HG02798 (cell line): ENCODE results near the gene ZNF318.
"Not testable (repeated sequence)": the region's sequence is repeated elsewhere in the genome, so short reads cannot be mapped to it uniquely, and the experiment has no call there.

Experiments
- ATAC-seq: cut with Tn5 transposase; IDR thresholded peaks from one replicate; pipeline ENCODE4 v1.9.1; 2021; ENCODE audit warnings: mild to moderate bottlenecking; ENCODE audit not compliant: unreplicated experiment, poor library complexity

The ZNF318 gene

DNA sequence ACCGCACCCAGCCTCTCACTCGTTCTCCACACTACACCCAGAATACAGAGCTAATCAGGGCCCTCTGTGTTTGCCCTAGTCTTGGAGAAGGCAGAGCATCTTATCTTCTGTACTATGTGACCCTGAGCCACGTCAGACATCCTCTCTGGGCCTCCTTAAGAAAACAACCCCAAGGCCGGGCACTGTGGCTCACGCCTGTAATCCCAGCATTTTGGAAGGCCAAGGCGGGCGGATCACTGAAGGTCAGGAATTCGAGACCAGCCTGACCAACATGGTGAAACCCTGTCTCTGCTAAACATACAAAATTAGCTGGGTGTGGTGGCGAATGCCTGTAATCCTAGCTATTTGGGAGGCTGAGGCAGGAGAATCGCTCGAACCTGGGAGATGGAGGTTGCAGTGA is 66.4 kb downstream of the ZNF318 start:
- not testable (repeated sequence) for ATAC-seq

DNA sequence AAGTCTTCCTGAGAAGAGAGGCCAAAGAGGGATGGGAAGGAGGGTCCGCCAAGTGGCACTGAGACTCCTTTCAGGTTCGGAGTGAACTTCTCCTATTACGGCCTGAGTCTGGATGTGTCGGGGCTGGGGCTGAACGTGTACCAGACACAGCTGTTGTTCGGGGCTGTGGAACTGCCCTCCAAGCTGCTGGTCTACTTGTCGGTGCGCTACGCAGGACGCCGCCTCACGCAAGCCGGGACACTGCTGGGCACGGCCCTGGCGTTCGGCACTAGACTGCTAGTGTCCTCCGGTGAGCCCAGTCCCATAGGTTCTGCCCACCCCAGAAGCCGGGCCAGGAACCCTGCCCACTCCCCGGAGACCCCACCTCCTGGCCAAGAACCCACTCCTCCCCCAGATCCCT is 67.3 kb downstream of the ZNF318 start:
- ATAC-seq: no peak

DNA sequence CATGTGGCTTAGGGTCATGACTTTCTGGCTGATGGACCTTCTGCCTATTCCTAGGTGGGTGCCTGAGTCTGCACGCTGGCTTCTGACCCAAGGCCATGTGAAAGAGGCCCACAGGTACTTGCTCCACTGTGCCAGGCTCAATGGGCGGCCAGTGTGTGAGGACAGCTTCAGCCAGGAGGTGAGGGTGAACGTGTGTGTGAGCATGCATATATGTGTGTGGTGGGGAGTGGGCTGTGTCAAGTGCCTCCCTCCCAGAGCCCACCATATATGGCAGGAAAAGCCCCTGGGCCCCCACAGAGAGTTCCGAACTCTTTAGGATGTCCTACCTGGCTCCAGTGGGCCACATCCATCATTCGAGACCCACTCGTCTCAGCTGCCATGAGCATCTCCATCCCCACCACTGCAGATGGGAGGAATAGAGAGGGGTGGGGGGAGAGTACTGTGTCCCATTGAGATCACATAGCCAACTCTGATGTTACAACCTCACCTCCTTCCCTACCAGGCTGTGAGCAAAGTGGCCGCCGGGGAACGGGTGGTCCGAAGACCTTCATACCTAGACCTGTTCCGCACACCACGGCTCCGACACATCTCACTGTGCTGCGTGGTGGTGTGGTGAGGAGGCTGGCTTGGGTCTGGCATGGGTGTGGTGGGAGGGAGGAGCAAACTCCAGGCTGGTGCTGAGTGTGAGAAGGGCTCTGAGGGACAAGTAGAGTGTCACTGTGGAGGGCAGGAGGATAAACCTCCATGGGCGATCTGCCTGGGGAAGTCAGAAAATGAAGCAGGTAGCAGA is 68.2 kb downstream of the ZNF318 start:
- no peak for ATAC-seq

DNA sequence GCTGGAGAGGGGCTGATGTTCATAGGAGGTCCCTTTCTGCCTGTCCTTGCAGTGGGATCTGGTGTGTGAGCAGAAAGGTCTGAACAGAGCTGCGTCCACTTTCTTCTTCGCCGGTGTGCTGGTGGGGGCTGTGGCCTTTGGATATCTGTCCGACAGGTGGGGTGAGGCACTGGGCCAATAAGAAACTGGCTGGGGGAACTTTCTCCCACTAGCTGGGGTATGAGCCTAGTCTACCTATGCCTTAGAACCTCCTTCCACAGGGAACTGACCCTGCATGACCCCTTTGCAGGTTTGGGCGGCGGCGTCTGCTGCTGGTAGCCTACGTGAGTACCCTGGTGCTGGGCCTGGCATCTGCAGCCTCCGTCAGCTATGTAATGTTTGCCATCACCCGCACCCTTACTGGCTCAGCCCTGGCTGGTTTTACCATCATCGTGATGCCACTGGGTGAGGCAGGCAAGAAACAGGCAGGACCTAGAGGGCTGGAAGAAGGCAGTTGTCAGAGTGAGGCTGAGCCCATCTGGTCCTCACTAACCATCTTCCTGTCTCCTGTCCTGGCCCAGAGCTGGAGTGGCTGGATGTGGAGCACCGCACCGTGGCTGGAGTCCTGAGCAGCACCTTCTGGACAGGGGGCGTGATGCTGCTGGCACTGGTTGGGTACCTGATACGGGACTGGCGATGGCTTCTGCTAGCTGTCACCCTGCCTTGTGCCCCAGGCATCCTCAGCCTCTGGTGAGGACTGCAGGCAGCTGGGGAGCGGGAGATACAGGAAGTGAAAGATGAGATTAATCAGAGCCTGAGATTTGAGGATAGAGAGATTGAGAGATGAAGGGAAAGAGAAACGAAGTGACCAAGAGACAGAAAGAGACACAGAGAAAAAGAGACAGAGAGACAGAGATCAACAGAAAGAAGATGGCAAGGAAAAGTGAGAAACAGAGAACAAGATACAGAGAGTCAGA is 69.8 kb downstream of the ZNF318 start:
- no peak for ATAC-seq

DNA sequence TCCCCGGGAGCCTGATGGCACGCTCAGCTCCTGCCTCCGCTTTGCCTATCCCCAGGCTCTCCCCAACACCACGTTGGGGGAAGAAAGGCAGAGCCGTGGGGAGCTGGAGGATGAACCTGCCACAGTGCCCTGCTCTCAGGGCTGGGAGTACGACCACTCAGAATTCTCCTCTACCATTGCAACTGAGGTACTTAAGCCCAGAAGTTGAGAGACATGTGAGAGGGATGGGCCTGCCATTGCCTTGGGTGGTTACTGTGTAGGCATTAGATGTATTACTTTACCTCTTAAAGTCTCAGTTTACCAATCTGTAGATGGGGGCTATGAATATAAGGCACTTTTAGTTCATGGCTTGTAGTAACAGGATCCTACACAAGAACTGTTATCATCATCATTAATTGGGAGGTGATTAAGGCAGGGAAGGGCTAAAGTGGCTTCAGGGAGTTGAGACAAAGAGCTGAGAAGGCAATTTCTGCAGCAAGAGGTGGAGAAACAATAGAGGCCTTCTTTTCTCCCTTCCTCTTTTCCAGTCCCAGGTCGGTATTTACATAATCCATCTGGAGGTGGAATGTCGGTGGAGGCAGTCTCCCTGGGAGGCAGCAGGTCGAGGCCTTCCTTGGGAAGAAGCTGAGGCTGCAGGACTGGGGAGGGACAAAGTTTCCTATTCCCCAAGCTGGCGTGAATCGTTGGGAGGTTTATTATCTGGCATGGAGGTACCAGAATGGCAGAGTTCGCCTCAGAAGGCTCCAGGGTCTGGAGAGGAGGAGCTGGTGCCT is 70.7 kb downstream of the ZNF318 start:
- ATAC-seq: no peak

DNA sequence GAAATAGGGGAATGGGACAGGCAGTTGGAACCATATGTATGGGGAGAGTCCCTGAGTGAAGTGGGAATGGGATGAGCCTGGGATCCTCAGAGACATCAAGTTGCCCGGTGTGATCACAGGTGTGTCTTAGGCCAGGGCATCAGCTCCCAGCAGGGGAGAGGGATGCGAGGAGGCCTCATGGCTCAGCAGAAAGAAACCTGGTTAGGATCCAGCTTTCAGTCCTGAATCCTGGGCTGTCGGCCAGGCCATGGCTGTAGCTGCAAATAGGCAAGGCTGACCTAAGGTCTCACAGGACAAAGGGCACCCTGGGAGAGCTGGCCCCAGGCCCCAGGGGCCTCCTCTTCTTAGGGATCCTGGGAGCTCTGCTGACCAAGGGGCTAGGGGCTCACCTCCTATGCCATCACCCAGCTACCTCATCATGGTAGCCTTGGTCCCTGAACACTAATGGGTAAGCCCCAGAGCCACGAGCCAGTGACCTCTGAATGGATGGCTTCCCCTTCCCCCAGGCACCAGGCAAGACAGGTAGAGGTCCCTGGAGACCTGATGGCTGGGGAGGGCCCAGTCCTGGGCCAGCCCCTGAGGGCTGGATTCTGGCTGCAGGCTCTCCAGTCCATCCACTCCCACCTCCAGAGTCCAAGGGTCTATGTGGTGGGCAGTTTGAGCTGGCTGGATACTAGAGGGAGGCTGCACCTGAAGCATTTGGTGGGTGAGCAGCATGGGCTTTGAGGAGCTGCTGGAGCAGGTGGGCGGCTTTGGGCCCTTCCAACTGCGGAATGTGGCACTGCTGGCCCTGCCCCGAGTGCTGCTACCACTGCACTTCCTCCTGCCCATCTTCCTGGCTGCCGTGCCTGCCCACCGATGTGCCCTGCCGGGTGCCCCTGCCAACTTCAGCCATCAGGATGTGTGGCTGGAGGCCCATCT is 71.5 kb downstream of the ZNF318 start, which contains the start of gene SLC22A7:
Gene SLC22A7, plus strand, starts transcription at position 617 of the 921 bp plus-strand sequence. Its CDS starts 99 bp downstream, at position 716.
- ATAC-seq: no peak

DNA sequence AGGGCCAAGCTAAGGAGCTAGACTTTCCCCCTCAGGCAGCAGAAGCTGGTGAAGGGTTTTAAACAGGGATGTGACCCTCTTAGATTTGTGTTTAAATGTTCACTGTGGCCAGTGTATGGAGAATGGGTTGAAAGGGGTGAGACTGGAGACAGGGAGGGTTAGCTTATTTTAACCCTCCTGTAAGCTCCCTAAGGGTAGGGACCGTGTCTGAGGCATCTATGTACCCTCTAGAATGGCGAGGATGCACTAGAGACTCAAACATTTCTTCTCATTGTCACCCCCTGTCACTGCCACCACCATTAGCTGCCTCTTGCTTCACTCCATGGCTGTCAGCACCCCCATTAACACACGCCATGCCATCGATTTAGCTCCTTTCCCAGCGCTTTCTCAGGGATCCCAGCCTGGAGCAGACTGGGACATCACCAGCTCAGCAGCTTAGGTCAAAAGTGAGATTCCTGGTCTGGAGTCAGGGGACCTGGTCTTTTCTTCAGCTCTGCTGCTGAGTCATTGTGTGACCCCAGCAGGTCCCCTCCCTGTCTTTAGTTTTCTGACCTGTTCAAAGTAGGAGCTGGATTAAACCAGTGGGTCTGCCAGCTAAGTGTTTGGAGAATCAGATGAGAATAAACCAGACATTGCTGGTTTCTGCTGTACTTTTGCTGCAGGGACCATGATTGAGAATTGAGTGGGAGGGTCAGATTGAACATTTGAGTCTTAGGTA is 72.5 kb downstream of the ZNF318 start:
- no peak for ATAC-seq

DNA sequence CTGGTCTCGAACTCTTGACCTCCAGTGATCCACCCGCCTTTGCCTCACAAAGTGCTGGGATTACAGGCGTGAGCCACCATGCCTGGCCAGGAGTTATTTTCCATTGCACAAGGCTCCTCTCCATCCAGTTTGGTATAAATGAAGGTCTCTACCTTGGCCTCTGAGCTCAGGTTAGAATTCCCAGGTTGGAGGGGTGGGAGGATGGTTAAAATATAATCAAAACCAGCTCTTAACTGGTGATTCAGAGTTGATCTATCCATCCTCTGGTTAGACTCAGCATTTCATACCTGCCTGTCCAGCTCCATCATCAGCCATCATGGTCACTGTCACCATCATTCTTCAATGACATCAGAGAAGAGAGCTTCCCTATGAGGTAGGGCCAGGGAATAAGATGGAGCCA is 74.0 kb downstream of the ZNF318 start:
- ATAC-seq: no peak

DNA sequence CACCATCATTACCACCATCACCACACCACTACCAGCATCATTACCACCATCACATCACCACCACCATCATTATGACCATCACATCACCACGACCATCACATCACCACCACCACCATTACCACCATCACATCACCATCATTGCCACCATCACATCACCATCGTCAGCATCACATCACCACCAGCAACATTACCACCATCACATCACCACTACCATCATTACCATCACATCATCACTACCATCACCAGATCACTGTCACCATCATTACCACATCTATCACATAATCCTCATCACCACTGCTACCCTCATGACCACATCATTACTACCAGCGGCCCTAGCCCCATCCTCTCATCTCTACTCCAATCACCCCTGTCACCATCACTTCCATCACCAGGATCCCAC is 74.9 kb downstream of the ZNF318 start:
- ATAC-seq: no peak

DNA sequence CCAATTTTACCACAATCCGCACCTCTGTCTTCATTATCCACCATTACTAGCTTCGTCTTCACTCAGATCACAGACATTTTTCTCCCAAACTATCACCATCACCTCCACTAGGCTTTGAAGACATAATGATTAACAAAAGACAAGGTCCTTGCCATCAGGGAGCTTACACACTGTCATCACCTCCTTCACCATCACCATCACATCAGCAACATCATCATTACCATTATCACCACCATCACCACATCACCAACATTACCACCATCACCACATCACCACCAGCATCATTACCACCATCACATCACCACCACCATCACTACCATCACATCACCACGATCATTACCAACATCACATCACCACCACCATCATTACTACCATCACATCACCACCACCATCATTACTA is 75.7 kb downstream of the ZNF318 start:
- ATAC-seq: no peak

DNA sequence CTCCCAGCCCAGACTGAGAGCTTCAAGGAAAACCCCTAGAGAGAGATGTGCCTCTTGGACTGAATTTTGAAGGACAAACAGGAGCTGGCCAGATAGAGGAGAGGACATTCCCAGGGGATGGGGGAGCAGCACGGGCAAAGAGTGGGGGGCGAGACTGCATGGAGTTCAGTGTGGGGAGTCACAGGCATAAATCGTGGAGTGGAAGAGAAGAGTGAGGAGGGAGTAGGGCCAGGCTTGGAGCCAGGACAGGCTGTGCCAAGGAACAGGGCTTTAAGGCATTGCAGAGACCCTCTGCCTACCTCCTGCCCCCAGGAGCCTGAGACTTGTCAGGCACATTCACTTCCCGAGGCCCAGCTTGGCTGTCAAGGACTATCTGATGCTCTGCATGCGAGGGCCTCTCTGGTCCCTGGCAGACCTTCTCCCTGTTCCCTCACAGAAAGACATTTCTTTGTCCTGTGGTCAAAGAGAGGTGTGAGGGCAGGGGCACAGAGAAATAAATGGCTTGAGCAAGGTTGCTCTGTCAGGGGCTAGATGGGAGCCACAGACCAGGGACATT is 76.6 kb downstream of the ZNF318 start:
- no peak for ATAC-seq

DNA sequence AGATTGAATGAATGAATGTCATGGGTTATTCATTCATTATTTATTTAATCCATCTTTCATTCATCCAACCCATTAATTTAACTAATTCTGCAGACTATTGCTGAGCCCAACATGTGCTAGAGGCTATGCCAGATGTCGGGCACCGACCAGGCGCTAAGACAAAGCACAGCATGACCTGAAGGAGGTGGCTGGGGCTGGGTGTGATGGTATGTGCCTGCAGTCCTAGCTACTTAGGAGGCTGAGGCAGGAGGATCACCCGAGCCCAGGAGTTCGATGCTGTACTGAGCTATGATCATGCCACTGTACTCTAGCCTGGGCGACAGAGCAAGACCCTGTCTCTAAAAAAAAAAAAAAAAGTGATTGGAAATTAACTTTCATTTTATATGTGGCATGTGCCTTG is 77.1 kb downstream of the ZNF318 start:
- ATAC-seq: no peak

DNA sequence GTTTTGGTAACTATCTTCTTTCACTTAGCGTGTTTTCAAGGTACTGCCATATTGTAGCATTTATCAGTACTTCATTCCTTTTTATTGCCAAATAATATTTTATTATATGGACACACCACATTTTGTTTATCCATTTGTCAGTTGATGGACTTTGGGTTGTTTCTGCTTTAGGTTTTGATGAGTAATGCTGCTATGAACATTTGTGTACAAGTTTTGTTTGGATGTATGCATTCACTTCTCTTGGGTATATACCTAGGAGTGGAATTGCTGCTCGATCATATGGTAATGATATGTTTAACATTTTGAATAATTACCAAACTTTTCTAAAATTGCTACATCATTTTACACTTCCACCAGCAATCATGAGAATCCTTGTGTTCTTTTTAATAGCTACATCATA is 77.7 kb downstream of the ZNF318 start:
- ATAC-seq: no peak

DNA sequence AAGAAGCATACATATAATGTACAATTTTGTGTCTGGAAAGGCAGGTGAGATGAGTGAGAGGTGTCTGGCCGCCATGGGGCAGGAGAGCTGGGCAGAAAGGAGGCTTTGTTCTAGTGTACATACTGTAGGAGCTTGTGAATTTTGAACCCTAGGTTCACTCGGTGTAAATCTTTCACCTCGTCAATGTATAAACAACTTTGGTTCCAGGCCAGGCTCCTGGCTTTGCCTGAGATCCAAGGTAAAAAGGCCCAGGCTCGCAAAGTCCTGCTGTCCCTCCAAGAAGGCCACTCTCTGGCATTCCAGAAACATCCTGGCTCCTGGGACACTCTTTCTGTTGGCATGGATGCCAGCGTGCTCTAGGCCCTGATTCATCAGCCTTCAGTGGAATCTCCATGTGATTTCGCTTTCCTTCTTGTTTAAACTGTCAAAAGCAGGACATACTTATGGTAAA is 78.5 kb downstream of the ZNF318 start:
- no peak for ATAC-seq

DNA sequence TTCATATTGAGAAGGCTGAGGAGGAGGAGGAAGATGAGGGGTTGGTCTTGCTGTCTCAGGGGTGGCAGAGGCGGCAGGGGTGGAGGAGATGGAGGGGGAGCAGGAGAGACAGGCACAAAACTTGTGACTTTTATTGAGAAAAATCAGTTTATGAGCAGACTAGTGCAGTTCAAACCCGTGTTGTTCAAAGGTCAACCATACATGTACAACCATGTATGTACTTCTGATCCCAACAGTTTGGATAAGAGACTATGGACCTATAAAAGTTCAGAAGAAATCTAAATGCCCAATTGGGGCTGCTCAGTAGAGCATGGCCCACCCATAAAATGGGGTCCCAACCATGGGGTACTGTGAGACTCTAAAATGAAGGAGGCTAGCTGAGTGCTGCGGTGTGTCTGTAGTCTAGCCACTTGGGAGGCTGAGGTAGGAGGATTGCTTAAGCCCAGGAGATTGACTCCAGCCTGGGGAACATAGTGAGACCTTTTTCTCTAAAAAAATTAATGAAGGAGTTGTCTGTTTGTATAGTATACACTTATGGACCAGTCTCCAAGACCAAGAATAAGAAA is 79.0 kb downstream of the ZNF318 start:
- no peak for ATAC-seq

DNA sequence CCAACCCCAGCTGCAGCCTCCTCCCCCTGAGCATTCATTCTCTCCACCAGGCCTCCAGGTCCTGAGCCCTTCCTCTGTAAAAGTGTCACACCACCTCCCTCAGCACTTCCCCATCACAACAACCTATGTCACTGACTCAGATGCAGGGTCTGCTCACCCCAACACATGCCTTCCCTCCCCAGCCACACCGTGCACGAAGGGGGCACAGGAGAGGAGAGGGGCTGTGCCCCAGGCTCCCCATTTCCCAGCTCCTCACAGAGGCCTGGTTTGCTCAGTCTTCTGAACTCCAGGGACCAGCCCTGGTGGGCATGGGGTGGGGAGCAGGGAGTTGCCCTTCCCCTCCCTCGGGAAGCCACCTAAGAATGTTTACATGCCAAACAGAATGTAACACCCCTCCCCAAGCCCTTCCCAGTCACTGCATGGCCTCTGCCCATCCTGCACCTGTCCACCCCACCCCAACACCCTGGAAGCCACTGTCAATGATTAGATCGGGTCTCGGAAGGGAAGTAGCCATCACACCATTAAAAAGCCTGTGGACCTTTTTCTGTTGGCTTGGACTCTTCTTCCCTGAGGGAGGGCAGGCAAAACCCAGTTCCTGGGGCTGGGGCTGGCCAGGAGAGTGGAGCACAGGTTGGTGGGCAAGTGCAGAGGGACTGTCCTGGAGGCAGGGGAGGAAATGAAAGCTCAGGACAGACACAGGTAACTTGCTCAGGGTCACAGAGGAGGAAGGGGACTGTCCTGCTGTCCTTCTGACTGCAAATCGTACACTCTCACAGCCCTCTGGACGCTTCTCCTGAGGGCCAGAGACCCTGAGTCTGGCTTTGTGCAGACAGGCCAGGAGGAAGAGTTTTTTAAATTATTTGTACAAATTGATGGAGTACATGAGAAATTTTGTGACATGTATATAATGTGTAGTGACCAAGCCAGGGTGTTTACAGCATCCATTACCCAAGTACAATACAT is 81.4 kb downstream of the ZNF318 start:
- ATAC-seq: no peak
